T-helper 1 cell (primary cell): ENCODE measurements around the gene MYL12B.
"Not testable (repeated sequence)": the region's sequence is repeated elsewhere in the genome, so short reads cannot be mapped to it uniquely, and the experiment has no call there.

ENCODE experiments used
- DNase-seq, 5 donors: peaks; one replicate each; pipeline ENCODE4 v3.0.0-alpha.2; 2012 to 2020

Gene MYL12B

DNA sequence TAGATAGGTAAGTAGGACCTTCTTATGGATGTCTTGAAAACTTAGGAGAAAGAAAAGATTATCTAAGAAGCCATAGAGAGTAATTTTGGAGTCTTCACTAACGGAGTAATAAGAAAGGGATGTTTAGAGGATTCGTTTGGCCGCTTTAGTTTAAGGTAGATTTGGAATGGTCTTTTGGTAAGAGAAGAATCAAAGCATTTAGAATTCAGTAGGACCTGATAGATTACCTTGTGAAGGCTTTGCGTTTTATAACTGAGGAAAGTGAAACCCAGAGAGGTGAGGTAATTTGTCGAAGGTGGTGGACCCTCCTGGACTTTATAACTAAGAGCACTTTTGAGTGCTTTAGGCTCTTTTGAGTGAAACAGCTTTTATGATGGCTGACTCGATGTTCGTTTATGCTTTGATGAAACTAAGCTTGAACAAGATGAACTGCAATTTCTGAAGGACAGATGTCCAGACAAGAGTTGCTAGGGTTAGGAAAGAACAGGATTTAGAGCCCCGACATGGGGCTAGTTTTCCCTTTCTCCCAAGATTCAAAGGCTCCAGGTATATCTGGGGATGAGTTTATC, 1.3 kb downstream of the MYL12B start:
- no peak for DNase-seq

DNA sequence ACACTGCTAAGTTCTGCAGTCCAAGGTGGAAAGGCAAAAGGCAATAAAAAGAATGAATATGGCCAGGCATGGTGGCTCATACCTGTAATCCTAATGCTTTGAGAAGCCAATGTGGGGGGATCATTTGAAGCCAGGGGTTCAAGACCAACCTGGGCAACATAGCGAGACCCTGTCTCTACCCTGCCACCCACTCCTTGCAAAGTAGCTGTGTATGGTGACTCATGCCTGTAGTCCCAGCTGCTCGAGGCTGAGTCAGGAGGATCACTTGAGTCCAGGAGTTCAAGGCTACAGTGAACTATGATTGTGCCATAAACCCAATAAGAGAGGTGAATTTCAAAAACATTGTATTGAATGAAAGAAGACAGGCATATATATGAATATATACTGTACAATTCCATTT, 2.4 kb downstream of the MYL12B start:
- no peak for DNase-seq

DNA sequence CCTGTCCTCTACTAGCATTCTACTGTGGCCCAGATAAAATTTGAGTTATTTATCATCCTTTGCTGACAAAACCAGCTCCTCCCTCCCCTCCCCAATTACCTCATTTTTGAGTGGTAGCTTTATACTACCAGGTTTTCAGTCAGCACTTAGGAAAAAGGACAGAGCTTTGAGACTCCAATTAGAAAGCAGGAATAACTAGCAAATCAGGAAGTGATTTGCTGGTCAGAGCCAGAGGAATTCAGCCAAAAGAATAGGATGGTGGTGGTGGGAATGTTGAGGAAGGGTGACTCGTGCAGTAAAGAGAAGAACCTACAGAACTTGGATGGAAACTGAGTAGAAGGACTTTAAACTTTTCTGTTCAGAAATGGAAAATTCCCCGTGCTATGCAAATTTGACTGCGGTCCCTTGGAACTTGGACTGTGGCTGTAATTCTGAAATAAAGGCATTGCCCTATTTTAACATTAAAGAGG, 3.7 kb downstream of the MYL12B start:
- no peak for DNase-seq

DNA sequence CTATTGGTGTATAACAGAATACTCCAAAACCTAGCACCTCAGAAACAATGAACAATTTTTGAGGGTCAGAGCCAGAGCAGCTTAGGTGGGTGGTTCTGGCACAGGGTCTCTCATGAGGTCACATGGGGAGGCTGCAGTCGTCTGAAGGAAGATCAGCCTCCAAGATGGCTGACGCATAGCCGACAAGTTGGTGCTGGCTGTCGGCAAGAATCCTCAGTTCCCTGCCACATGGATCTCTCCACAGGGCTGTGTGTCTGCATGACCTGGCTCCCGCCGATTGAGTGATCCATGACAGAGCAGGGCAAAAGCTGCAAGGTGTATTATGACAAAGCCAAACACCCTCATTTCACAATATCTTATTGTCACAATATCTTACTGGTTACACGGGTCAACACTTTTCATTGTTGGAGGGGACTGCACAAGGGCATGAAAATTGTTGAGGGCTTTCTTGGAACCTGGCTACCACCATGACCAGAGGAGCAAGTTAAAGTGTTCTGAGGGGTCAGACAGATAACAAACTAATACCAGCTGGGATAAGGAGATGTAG, 4.2 kb downstream of the MYL12B start:
- DNase-seq: no peak

DNA sequence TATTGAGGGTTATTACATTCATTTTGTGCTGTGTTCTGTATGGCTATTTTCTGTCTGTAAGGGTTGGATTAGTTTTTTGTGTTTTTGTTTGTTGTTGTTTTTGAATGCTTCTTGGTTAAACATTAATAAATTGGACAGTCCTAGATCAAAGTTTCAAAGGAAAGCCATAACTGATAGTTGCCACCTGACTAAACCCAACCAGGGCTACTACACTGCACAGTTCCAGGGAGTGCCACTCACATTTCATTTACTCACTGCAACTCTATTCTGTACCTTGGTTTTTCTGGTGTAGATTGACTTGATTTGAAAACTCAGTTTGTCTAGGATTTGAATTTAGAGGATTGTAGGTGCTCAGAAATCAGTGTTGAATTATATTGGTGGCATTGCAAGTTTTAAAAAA, 6.4 kb downstream of the MYL12B start:
- no peak for DNase-seq

DNA sequence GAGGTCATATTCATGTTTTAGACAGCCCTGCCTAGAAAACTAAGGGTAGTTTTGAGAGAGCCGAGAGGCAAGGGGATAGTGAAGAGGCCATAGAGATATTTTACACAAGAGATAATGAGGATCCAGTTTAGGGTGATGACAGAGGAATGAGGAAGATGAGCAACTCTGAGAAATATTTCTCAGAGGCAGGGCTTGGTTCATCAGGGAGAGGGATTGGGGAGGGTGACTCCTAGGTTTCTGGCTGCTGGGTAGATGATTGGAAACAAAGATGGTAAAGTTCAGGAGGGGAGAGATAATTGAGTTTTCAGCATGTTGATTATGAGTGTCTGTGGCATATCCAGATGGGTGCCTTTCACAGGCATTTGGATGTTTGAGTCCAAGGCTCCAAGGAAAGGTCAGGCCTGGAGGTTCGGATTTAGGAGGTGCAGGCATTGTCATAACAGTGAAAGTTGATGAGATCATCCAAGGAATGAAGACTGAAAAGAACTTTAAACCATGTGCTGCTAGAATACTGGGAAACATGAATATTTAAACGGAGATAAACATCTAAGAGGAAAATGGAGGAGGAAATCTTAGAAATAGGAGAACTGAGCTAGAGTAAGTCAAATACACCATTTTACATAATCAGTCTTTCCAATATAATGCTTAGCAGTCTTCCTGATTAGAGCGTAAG, 7.4 kb downstream of the MYL12B start:
- no peak for DNase-seq

DNA sequence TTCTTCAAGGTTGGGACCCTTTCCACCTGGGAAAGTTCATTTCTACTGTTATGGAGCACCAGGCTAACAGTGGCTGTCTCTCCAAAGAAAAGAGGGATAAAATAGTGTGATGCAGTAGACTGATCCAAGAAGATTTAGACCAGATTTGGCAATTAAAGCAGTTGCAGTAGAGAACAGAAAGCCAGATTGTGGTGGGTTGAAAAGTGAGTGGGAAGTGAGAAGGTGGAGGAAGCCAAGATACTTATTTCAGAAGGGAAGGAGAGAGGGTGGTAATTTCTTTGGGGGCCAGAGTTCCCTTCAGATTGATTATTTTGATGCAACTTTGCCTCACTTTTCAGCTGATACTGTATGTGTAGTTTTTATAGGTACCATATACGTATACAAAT, 8.0 kb downstream of the MYL12B start:
- DNase-seq: no peak

DNA sequence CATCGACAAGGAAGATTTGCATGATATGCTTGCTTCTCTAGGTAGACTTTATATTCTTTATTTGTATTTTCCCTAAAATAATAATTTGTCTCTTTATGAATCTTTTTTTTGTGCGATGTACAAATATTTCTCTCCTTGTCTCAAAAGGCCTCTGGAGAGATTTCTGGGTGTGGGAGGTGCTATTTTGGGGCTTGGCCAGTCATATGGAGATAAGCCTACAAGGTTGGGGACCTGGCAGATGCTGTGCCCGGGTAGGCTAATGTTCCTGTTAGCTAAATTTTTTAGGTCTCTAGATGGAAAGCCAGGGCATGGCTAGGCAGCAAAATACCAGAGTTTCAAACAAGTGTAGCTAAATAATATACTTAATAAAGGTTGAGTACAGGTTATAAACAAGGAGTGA, 11.1 kb downstream of the MYL12B start:
- DNase-seq: no peak

DNA sequence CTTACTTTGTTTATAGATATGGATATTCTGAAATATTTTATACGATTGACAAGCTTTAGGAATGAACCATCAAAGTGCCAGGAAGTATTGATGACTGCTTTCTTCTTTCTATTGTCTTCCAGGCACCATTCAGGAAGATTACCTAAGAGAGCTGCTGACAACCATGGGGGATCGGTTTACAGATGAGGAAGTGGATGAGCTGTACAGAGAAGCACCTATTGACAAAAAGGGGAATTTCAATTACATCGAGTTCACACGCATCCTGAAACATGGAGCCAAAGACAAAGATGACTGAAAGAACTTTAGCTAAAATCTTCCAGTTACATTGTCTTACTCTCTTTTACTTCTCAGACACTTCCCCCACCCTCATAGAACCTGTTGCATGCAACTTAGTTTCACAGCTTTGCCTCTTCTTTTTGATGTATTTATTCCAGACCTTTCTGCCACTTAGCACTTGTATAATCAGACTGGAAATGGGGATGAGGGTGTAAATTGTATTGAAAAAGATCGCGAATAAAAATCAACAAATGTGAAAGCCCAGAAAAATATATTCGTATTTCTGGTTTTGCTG, 15.8 kb downstream of the MYL12B start:
- DNase-seq: not testable (repeated sequence)

DNA sequence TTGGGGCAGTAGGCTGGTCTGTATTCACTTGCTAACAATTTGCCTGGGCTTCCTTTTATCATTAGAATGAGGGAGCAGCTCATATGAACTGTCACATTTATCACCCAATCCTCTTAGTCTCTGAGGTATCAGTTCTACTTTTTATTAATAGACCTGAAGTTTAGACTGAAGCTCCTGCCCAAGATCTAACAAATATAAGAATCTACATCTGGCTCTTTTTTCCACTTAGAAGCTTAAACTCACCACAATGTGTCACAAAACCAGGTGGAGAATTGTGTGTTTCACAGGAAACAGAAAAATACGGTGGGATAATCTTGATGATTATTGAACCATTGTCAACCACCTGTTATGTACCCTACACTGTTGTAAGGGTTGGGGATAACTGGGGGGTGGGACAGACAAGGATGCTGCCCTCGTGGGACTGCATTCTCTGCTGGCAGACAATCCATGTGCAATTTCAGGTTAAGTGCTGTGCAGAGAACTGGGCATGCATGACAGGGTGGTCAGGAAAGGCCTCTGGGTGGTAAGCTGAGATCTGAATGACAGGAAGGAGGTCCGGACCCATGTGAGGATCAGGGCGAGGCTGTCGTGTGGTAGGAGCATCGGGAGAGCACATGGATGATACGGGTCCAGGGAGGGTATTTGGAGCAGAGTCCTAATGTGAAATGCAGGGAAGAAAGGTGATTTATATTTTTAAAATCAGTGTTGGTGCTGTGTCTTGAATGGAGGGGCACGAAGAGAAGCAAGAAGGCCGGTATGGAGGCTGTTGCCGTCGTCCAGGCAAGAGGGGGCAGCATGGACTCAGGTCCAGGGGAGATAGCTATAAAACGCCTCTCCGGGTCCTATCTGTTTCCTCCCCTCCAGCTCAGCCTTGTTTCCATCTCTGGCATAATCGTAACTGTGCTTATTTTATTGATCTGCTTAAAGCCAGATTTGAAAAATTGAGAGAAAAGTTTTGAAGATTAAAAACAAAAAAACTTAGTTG, 17.6 kb downstream of the MYL12B start:
- no peak for DNase-seq

DNA sequence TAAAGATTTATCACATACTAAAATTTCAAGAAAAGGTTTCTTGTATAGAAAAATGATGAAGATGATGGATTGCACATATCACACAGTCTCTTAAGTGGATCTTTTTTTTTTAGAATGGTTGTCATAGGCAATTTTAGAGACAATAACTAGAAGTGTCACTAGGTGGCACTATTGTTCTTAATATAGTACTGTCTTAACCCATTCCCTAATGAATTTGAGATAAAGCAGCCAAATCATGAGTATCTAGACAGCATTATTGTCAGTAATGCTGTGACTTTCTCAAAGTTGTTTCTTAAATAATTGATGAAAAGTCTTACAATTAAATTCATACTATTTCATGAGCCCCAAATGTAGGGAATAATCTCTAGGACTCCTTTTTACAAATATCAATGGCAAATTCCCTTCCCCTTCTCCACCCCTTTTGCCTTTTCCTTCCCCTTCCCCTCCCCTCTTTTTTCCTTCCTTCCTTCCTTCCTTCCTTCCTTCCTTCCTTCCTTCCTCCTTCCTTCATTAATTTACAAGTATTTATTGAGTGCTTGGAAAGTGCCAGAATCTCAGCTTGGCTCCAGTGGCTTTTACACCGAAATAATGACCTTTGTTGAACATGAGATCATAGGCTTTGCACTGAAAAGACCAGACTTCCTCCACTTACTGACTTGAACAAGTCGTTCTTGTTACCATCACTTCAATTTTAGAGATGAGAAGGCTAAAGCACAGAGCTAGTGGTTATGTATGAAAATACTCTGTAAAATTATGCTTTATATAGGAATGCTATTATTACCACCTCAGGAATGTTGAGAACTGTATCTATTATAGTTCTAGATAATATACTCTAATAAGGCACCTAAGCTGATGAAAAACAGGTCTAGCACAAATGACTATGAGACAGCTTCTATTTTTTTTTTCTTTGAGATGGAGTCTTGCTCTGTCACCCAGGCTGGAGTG, 19.8 kb downstream of the MYL12B start:
- peak in 1 of 5 donors; percentile 73 for DNase-seq

DNA sequence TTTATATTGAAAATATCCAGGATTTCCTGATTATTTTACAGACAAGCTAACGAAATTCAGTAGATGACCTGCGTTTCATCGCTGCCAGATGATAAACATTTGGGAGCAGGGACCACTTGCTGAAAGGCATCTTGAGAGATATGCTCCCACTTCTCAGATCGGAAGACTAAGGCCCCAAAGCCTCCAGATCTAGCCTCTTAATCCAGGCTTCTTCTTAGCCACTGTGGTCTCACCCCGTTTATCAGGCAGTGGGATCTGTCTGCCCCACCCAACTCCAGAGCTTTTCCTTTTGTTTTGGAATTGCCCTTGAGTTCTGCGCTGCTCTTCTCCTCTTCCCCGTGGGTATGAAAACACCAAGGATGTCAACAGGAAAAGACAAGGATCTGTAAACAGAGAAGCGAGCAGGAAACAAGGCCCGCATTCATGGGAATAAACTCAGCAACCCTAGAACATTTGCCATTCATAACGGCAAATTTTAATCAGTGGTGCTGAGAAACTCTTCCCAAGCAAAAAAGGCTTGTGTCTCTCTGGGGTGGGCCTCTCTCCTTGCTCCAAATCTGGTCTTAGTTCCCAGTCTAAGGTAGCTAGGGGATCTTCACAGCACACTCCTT, 21.4 kb downstream of the MYL12B start:
- no peak for DNase-seq

DNA sequence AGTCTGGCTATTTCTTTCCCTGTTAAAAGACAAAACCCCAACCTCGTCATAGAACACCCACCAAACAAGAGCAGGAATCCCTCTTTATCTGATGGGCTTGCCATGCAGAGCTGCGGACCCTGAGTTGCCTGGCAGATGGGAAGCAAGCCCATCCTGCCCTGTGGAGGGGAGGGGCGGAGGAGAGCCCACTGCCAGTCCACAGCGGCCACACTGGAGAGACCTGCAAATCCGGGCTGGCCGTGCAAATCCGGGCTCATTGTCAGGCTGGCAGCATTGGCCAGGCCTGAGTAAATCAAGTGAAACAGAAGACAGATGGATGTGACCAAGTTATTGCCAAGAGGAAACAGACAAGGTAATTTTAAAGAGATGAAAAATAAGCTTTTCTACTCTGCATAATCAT, 22.0 kb downstream of the MYL12B start:
- DNase-seq: no peak

DNA sequence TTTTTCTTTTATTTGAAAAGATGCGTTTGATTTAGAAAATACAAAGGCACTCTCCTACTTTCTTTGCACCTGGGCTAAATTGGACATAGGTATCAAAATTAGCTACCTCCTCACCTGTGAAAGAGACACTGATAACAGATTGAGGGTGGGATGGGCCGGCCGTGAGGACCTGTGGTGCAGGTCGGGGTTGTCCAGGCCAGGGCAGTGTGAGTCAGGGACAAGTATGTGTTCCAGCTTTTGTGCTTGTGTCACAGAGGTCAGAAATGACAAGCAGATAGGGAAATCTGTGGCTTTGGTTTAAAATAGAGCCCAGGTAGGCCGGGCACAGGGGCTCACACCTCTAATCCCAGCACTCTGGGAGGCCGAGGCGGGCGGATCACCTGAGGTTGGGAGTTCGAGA, 22.6 kb downstream of the MYL12B start:
- DNase-seq: no peak

DNA sequence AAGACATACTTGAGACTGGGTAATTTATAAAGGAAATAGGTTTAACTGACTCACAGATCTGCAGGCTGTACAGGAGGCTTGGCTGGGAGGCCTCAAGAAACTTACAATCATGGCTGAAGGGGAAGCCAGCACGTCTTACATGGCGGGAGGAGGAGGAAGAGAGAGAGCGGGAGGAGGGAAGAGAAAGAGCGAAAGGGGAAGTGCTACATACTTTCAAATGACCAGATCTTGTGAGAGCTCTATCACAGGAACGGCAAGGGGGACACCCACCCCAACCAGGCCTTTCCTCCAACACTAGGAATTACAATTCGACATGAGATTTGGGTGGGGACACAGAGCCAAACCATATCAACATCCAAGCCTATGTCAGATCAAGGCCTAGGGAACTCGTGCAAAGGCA, 24.2 kb downstream of the MYL12B start:
- no peak for DNase-seq

DNA sequence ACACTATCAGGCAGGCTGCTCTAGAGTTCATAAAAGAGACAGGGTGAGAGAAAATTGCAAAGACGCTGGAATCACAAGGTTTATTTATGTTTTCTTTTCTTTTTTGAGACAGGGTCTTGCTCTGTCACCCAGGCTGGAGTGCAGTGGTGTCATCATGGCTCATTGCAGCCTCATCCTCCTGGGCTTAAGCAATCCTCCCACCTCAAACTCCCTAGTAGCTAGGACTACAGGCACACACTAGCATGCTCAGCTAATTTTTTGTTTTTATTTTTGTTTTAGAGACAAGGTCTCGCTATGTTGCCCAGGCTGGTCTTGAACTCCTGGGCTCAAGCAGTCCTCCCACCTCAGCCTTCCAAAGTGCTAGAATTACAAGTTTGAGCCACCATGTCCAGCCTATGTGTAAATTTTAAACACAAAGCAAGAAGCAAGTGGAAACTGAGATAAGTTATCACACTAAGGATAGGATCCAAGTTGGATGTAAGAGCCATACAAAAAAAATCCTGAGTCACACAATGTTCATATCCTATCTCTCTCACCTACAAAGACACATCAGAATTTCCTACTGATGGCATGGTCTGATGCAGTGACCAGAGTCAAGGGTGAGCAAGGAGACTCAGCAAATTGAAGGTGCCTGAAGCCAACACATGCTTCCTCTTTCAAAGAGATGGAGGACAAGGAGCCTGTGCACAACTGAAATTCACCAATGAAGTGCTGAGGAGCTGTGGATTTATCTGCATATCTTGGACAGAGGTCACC, 31.4 kb downstream of the MYL12B start:
- DNase-seq: no peak

DNA sequence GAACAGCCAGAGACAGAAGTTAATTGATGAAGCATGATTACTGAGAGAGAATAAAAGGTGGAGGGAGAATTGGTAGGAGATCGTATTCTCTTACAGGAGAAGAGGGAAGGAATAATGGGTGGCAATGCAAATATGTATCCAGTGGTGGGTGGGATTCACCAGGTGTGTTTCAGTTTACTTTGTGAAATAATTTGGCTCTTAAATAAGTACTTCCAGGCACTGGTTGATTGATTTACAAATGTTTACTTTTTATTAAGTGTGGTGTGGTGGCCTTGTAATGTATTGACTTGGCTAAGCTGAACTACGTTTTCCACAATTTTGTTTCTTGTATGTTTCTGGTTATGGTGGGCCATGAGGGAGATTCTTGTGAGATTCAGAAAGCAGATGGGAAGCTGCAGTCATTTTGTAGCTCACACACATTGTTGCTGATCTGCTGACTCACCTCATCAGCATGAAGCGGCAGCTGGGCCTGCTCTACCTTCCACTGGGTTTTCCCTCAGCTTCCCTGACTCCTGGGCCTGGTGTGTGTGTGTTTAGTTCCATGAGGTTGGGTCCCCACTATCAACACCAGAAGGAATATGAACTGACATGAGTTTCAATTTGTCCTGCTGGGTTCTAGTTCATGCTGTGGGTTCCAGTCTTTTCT, 32.6 kb downstream of the MYL12B start:
- DNase-seq: no peak

DNA sequence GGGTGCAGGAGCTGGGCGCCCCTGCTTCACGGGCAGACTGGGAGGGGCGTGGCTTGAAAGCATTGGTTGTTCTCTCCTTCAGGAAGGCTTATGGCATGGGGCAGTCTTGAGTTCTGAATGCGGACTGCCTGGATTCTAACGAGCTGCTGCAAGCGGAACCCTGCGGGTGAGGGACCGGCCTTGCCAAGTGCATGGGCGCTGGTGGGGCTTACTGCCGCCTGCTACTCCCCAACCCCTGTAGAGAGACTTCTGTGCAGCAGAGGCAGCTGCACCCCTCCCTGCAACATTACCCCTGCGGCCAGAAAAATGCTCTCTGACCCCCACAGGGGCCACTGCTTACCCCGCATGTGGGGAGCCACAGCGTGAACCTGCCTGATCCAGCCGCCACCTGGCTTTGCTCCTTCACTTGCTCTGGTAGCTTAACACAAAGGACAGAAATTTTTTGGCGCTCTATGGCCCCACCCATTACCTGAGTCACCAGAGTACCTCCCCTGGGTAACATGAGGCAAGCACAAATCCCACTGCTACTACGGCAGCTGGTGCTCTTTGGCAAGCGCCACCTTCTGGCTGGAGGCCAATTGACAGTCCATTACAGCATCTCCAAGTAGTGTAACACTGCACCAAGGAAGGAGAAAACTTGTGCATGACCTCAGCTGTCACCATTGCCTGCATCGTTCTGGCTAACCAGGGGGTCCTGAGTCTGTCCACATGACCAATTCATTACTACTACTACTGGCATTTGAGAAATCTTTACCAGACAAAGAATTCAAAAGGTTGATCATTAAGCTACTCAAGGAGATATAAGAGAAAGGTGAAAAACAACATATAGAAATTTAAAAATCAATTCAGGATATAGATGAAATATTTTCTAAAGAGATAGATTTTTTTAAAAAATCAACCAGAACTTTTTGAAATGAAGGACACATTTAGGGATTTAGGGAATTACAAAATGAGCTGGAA, 35.4 kb downstream of the MYL12B start:
- DNase-seq: peak; percentile 76 to 92 (median 84)

DNA sequence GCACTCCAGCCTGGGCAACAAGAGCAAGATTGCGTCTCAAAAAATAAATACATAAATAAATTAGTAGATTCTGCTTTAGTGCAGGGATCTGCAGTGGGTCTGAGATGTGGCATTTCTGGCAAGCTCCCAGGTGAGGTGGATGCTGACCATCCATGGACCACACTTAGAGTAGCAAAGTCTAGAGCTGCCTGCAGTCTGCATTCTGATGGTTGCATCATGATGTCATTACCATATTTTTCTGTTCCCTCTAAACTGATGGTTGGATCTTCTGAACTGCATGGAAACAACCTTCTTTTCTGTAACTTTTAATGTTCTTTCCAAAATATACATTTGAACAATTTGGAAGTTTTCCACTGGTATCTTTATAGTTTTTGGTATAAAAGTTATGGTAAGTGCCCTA, 42.9 kb downstream of the MYL12B start:
- no peak for DNase-seq
